Activated naive CD4-positive, alpha-beta T cell treated with Interleukin-2 at 50 U/mL for 16 hours (primary cell): ENCODE measurements around the gene ENPP1.

ENCODE experiments used
- DNase-seq: peaks from one replicate; pipeline ENCODE4 v3.0.0-alpha.2; 2020

The ENPP1 gene

DNA sequence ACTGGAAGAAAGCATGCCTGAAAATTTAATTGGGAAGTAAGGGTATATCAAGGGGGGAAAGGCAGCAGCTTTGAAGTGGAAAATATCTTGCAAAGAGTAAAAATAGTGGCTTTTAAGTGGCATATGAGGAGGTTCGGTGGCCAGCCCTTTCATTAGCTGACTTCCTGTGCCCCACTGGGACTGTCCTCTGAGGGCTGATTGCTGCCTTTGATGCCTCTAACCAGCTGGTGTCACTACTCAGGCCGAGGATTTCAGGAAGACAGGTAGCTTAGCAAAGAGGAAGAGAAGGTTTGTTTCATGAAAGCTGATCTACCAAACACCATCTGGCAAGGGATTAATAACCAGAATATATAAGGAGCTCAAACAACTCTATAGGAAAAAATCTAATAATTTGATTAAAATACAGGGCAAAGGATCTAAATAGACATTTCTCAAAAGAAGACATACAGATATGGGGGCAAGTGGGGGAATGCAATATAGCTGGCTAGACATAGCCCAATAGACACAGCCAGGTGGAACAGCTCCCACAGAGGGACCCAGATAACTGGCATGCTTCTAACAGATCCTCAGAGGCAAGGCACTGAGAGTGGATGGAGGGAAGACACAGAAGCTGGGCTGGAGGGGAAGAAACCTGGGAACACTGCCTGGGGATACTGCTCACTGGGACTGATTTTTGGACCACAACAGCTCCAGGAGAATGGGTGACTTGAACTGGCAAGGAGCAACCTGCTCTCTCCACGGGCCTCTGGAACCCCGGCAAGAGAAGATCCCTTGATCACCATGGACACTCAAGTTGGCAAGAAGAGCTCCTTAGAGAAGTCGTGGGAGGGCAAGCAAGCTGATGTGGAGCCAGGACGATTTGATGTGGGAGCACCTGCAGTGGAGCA, 110.2 kb downstream of the ENPP1 start:
- no peak for DNase-seq

- no peak for DNase-seq
These were observed 111.0 kb downstream of the ENPP1 start for GRCh38 chr6:131918650-131919355.

DNA sequence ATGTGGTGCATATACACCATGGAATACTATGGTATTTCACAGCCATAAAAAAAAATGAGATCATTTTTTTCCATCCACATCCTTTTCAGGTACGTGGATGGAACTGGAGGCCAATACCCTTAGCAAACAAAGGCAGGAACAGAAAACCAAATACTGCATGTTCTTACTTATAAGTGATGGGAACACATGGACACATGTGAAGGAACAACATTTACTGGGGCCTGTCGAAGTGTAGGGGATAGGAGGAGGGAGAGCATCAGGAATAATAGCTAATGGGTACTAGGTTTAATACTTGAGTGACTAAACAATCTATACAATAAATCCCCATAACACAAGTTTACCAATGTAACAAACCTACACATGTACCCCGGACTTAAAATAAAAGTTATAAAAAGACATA, 112.8 kb downstream of the ENPP1 start:
- DNase-seq: no peak

GRCh38 chr6:131923356-131923755, 115.5 kb downstream of the ENPP1 start:
- no peak for DNase-seq

DNA sequence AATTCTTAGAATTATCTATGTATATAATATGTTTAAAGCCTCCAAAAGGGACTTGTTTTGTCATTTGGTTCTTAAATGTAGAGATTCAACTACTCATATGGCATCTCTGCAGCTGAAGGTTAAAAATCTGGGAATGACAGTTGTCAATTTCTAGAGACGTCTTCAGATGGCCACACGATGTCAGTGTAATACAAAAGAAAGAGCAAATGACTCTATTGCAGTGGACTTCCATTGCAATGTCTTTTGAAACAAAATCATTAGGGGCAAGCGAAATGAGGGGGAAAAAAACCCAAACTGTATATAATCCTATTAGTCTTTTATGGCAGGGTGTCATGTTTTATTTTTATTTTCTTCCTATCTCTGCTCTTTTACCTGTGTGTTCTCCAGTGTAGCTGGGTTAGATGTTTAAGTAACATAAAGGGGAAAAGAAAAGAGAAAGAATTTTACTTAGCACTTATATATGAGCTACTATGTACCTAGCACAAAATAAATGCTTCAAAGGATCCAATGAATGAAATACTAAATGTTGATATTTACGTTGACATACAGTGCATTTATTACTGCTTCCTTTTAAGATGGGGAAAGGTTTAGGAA, 117.2 kb downstream of the ENPP1 start:
- no peak for DNase-seq

GRCh38 chr6:131929264-131929663, 121.4 kb downstream of the ENPP1 start:
- no peak for DNase-seq

- DNase-seq: no peak
These were observed 122.2 kb downstream of the ENPP1 start for GRCh38 chr6:131929976-131930375.

- DNase-seq: no peak
These were observed 123.4 kb downstream of the ENPP1 start for GRCh38 chr6:131931063-131931750.

- no peak for DNase-seq
These were observed 128.3 kb downstream of the ENPP1 start for GRCh38 chr6:131936156-131936555.

DNA sequence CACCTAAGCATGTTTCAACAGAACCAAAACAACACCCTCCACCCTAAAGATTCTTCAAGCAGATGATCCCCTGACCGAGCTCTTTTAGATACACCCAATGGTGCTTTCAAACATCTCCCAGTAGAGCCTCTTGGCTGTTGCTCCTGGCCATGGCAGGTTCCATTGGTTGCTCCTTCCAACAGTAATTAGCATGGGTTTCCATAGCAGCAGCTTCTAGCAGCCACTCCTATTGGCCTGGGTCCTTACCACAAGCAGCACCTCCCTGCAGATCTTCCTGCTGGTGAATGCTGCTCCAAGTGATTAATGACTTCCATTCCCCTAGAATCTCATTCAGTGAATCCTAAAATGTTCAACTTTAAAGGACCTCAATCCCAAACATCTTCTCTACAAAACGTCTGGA, 129.4 kb downstream of the ENPP1 start:
- DNase-seq: no peak

DNA sequence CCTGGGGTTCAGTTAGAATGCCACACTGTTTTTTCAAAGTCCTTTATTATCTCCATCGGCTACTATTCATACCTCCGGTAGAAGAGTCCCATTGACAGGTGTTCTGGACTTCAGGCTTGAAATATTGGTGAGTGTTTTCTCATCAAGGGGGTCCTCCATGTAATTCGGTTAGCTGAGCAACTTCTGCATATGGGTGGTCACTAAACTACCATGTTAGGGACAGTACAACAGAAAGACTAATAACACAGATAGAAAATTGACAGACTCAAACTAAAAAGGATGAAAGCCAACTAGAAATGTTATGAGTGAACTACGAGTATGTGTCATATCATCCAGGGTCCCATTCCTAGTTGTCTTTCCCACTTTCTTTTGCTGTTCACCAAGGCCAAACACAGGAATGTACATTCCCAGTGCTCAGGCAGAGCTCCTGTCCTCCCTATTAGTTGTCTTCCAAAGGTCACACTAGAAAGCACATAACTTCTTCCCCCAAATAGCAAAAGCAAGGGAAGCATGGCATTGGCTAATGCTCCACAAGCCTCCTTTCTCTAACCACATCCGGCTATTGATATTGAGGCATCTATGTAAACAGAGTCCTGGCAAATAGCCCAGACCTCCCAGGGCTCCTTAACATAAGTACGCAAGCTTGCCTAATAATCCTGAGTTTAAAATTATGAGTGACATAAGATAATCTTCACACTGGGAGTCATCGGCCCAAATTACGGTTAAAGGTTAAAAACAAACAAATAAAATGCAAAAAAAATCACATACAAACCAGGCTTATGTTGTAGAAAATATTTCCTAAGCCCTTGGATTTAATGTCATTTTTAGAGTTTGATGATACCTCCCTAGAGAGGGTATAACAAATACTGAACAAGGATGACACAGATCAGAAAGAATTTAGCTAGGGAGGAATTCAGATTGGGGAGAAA, 130.1 kb downstream of the ENPP1 start:
- no peak for DNase-seq
